HG03025 (cell line): Measurements from ENCODE around the gene TANC2.
"Not testable (repeated sequence)": the region's sequence is repeated elsewhere in the genome, so short reads cannot be mapped to it uniquely, and the experiment has no call there.

Experiments used
- ATAC-seq: cut with Tn5 transposase; IDR thresholded peaks from one replicate; pipeline ENCODE4 v1.9.1; 2021; ENCODE audit warnings: mild to moderate bottlenecking, moderate library complexity; ENCODE audit not compliant: unreplicated experiment, low FRiP score

The TANC2 gene

GRCh38 chr17:62963296-62963695, 2.7 kb upstream of the TANC2 start:
- no peak for ATAC-seq

- ATAC-seq = no peak
These were observed 1.5 kb upstream of the TANC2 start for GRCh38 chr17:62964506-62964905.

GRCh38 chr17:62965174-62965685, 805 bp upstream of the TANC2 start:
- ATAC-seq = no peak

- ATAC-seq = no peak
These were observed 580 bp downstream of the TANC2 start for GRCh38 chr17:62966426-62967204.

GRCh38 chr17:62967205-62967529, 1.1 kb downstream of the TANC2 start:
- no peak for ATAC-seq

- peak; percentile 53 for ATAC-seq
These were observed 2.4 kb downstream of the TANC2 start for GRCh38 chr17:62968445-62968923.

GRCh38 chr17:62970610-62971009, 4.6 kb downstream of the TANC2 start:
- no peak for ATAC-seq

- ATAC-seq = no peak
These were observed 5.8 kb downstream of the TANC2 start for GRCh38 chr17:62971853-62972252.

- no peak for ATAC-seq
These were observed 8.8 kb downstream of the TANC2 start for GRCh38 chr17:62974788-62975187.

- ATAC-seq = no peak
These were observed 9.2 kb downstream of the TANC2 start for GRCh38 chr17:62975206-62975605.

- not testable (repeated sequence) for ATAC-seq
These were observed 10.7 kb downstream of the TANC2 start for GRCh38 chr17:62976643-62977231.

- ATAC-seq = no peak
These were observed 14.8 kb downstream of the TANC2 start for GRCh38 chr17:62980842-62981241.

GRCh38 chr17:62981933-62982332, 15.9 kb downstream of the TANC2 start:
- ATAC-seq = no peak

GRCh38 chr17:62984801-62985200, 18.8 kb downstream of the TANC2 start:
- no peak for ATAC-seq

GRCh38 chr17:62986549-62986948, 20.5 kb downstream of the TANC2 start:
- ATAC-seq = no peak

GRCh38 chr17:62987136-62987535, 21.1 kb downstream of the TANC2 start:
- ATAC-seq = no peak

GRCh38 chr17:62989501-62989900, 23.5 kb downstream of the TANC2 start:
- no peak for ATAC-seq

- no peak for ATAC-seq
These were observed 28.9 kb downstream of the TANC2 start for GRCh38 chr17:62994931-62995330.

- no peak for ATAC-seq
These were observed 29.4 kb downstream of the TANC2 start for GRCh38 chr17:62995377-62995885.

- ATAC-seq = no peak
These were observed 30.2 kb downstream of the TANC2 start for GRCh38 chr17:62996221-62996620.

- ATAC-seq = no peak
These were observed 32.1 kb downstream of the TANC2 start for GRCh38 chr17:62998166-62998565.
